Stimulated activated naive CD8-positive, alpha-beta T cell treated with anti-CD3 and anti-CD28 coated beads, Interleukin-15, amount 100 ng/mL, for 72 hours (primary cell): ENCODE results near the gene STPG2.
"Not testable (repeated sequence)": the region's sequence is repeated elsewhere in the genome, so short reads cannot be mapped to it uniquely, and the experiment has no call there.

Experiments used
- ATAC-seq: fragments of 150-1000 bp; cut with Tn5 transposase; 2 replicates; pipeline ENCODE4 v1.10.0; 2021; ENCODE audit warnings: mild to moderate bottlenecking, moderate library complexity
- DNase-seq, 2 donors: peaks; one replicate each; pipeline ENCODE4 v3.0.0; 2021 to 2022
- H3K27ac Mint-ChIP-seq, 2 donors: one replicate each; pipeline ENCODE4 v1.8.0; 2022; ENCODE audit warnings: mild to moderate bottlenecking in 2 of 2, mixed read lengths in 2 of 2, moderate library complexity in 2 of 2
- H3K27me3 Mint-ChIP-seq: one replicate; pipeline ENCODE4 v1.8.0; 2022; ENCODE audit warnings: mixed read lengths
- H3K4me1 Mint-ChIP-seq: one replicate; pipeline ENCODE4 v1.8.0; 2022; ENCODE audit warnings: mild to moderate bottlenecking, mixed read lengths
- H3K4me3 Mint-ChIP-seq, 2 donors: one replicate each; pipeline ENCODE4 v1.8.0; 2022; ENCODE audit warnings: mild to moderate bottlenecking in 2 of 2, mixed read lengths in 2 of 2, moderate library complexity in 1 of 2
- H3K9me3 Mint-ChIP-seq, 2 donors: one replicate each; pipeline ENCODE4 v1.8.0; 2022; ENCODE audit warnings: mixed read lengths in 2 of 2

Gene STPG2

DNA sequence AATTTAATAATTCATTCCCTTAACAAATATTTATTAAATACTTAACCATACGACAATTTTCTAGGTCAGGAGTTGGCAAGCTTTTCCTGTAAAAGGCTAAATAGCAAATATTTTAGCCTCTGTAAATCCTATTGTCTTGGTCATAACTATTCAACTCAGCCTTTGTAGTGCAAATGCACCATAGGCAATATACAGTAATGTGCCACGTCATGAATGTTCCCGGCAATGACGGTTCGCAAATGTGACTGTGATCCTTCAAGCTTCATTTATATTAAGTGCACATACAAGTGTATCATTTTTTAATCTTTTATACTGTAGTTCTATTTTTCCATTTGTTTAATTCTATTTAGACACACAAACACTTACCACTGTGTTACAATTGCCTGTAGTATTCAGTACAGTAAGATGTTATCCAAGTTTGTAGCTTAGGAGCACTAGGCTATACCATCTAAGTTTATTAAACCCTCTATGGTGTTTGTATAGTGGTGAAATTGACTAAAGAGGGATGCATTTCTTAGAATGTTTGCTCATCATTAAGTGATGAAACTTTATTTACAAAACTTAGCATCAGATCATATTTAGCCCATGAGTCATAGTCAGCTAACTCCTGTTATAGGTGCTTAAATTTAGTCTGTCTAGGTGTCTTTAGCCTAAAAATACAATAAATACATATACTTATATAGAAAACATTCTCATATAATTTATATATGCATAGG is 553.6 kb downstream of the STPG2 start:
- ATAC-seq (no peak), DNase-seq (no peak)
- H3K4me1 Mint-ChIP-seq: no peaks in the 10 kb centered on the region
- peaks cover 13 to 20% of the 10 kb centered on the region in 2 donors for H3K9me3 Mint-ChIP-seq
- no peaks in the 10 kb centered on the region for H3K27me3 Mint-ChIP-seq
- H3K4me3 Mint-ChIP-seq: no peak overlapping the region
- no peak overlapping the region for H3K27ac Mint-ChIP-seq

DNA sequence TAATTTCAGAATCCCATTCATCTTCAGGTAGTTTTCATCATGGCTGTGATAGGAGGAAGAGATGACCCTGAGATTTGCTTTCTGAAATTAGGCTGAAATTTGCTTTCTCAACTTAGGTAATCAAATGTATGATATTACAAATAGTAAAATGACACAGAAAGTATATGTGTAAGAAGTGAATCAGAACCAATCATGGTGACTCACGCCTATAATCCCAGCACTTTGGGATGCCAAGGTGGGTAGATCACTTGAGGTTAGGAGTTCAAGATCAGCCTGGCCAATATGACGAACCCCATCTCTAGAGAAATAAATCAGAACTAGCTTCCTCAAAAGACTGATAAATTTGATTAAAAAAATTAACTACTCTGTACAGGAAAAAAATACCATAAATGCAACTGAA is 555.4 kb downstream of the STPG2 start:
- Mint-ChIP-seq H3K27me3 (no peaks in the 10 kb centered on the region), H3K4me3 (no peak overlapping the region), H3K9me3 (peaks cover 0 to 10% of the 10 kb centered on the region in 2 donors), H3K4me1 (no peaks in the 10 kb centered on the region), H3K27ac (no peak overlapping the region)
- DNase-seq: no peak
- no peak for ATAC-seq

DNA sequence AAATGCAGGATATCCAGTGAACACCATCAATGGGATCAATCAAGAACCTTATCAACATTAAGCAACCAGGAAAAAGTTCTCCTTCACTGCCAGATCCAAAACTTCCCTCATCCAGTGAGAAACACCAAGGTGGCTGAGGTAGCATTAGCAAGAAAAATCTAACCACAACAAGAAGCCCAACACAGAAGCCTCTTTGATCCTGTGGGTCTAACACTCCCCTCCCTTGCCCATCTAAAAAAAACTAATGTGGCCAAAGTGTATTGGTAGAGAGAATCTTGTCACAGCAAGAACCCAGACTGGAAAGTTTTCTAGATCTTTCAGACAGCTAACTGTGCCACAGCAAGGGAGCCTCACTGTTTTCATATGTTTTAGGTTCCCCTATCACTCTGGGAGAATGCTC is 558.0 kb downstream of the STPG2 start:
- no peak for DNase-seq
- H3K4me3 Mint-ChIP-seq: no peak overlapping the region
- no peaks in the 10 kb centered on the region for H3K4me1 Mint-ChIP-seq
- H3K27me3 Mint-ChIP-seq: no peaks in the 10 kb centered on the region
- no peak overlapping the region for H3K27ac Mint-ChIP-seq
- peaks cover 0 to 7% of the 10 kb centered on the region in 2 donors for H3K9me3 Mint-ChIP-seq
- no peak for ATAC-seq

DNA sequence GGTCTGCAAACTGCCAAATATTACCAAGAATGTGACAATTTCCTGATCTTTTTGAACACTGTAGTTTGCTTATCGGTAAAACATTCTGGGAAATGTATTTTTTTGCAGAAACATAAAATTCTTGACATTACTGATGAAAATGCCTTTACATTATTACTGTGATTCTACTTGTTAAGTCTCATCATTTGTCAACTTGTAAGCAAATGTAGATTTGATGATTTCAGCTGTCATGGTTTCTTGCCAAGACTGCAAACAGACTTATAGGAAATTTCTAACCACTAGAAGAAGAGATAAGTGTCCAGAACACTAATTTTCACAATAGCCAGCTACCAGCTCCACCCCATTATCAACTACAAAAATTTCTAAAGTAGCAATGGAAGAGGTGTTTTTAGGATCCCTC is 560.4 kb downstream of the STPG2 start:
- no peak for ATAC-seq
- no peaks in the 10 kb centered on the region for H3K27me3 Mint-ChIP-seq
- no peak overlapping the region for H3K27ac Mint-ChIP-seq
- no peak for DNase-seq
- peaks cover 0 to 7% of the 10 kb centered on the region in 2 donors for H3K9me3 Mint-ChIP-seq
- H3K4me1 Mint-ChIP-seq: no peaks in the 10 kb centered on the region
- no peak overlapping the region for H3K4me3 Mint-ChIP-seq

DNA sequence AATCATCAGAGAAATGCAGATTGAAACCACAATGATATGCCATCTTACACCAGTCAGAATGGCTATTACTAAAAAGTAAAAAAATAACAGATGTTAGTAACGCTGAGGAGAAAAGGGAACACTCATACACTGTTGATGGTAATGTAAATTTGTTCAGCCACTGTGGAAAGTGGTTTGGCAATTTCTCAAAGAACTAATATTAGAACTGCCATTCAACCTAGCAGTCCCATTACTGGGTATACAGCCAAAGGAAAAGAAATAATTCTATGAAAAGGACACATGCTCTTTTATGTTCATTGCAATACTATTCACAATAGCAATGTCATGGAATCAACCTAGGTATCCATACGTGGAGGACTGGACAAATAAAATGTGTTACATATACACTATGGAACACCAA is 566.3 kb downstream of the STPG2 start:
- ATAC-seq (no peak), DNase-seq (no peak)
- Mint-ChIP-seq H3K4me1 (no peaks in the 10 kb centered on the region), H3K27ac (no peak overlapping the region), H3K9me3 (peaks cover 0 to 8% of the 10 kb centered on the region in 2 donors), H3K27me3 (no peaks in the 10 kb centered on the region), H3K4me3 (no peak overlapping the region)

DNA sequence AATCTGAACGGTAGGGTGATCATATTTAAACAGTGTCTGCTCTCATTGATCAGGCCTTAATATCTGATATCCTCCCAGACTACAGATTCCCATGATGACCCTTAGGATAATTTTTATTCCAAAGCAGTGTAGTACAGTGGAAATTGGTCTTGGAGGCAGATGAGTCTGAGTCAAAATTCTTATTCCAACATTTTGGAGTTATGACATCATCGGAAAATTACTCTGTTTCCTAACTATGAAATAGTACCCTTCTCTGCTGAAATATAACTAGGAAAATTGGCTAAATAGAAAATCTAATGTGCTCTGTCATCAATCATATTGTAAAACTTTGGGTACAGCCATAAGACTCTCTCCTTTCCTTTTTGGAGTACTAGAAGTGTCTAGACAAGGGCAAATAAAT is 583.3 kb downstream of the STPG2 start:
- Mint-ChIP-seq H3K27me3 (no peaks in the 10 kb centered on the region), H3K27ac (no peak overlapping the region), H3K9me3 (peaks cover 26 to 29% of the 10 kb centered on the region in 2 donors), H3K4me3 (no peak overlapping the region), H3K4me1 (no peaks in the 10 kb centered on the region)
- ATAC-seq (no peak), DNase-seq (no peak)

DNA sequence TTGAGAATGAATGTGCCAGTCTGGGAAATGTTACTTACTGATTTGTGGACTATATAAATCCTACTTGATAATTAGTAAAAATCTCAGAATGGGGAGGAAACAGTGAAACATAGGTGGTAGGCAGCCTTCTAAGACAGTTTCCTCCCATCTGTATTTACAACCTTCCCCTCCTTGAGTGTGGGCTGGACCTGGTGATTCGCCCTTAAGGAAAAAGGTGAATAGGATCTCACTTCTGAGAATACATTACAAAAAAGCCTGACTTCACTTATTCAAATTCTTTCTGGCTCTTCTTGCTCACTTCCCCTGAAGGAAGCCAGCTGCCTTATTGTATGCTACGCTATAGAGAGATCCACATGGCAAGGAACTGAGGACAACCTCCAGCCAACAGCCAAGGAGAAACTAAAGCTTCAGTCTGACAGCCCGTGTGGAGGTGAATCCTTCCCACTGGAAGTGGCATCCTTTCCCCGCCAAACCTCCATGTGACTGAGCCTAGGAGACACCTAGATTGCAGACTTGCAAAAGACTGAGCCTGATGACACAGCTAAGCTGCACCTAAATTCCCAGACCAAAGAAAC is 585.0 kb downstream of the STPG2 start:
- ATAC-seq: no peak
- Mint-ChIP-seq H3K27me3 (no peaks in the 10 kb centered on the region), H3K4me3 (no peak overlapping the region)

DNA sequence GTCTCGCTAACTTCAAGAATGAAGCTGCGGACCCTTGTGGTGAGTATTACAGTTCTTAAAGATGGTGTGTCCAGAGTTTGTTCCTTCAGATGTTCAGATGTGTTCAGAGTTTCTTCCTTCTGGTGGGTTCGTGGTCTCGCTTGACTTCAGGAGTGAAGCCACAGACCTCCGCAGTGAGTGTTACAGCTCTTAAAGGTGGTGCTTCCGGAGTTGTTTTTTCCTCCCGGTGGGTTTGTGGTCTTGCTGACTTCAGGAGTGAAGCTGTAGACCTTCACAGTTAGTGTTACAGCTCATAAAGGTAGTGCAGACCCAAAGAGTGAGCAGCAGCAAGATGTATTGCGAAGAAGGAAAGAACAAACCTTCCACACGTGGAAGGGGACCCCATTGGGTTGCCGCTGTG is 592.6 kb downstream of the STPG2 start:
- not testable (repeated sequence) for H3K9me3 Mint-ChIP-seq, DNase-seq, H3K27me3 Mint-ChIP-seq, H3K27ac Mint-ChIP-seq, H3K4me3 Mint-ChIP-seq, ATAC-seq, H3K4me1 Mint-ChIP-seq

More for the DNA sequence above, 585.0 kb downstream of the STPG2 start:
- DNase-seq: no peak
- Mint-ChIP-seq H3K4me1 (no peaks in the 10 kb centered on the region), H3K27ac (no peak overlapping the region), H3K9me3 (peaks cover 17 to 20% of the 10 kb centered on the region in 2 donors)

DNA sequence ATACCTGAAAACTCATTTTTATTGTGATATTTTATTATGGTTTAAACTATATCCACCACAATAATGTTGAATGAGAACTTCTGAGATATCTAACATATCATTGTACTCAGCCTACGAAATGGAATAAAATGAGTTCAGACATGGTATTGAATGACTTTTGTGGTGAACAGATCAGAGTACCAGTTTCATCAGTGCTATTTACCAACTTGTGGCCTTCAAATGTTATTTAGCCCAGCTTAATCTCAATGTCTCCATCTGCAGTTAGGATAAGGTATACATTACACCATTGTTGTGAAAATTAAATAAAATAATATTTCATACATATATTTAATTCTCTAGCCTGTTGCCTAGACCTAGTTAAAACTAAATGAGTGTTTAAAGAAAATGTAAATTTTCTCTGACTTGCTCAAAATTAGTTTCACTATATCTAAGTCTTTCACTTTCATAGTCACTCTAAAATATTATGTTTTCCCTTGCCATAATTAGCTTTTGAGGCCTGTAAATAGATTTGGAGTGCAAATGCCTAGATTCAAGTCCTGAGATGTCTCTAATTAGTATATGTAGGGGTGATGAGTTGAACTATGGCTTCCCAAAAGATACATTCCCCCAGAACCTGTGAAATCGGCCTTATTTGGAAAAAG is 594.2 kb downstream of the STPG2 start:
- Mint-ChIP-seq H3K27me3 (no peaks in the 10 kb centered on the region), H3K4me1 (no peaks in the 10 kb centered on the region), H3K9me3 (peaks cover 5 to 9% of the 10 kb centered on the region in 2 donors), H3K4me3 (no peak overlapping the region), H3K27ac (no peak overlapping the region)
- DNase-seq: no peak
- no peak for ATAC-seq

DNA sequence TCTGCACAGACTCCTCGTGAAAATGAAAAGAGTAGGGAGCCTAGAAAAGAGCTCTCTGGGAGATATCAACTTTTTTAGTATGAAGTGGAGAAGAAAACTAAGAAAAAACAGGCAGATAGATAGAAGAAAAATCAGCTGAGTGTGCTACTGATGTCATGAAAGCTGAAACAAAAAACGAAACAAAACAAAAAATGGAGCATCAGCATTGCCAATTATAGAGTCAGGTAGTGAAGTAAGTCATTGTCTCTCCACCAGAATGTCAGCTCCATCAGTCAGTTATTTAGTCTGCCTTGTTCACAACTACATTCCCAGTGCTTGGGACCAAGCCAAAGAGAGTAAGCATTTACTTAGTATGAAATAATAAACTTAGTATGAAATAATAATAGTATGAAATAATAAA is 595.1 kb downstream of the STPG2 start:
- Mint-ChIP-seq H3K27me3 (no peaks in the 10 kb centered on the region), H3K9me3 (peaks cover 5 to 9% of the 10 kb centered on the region in 2 donors), H3K4me3 (no peak overlapping the region), H3K4me1 (no peaks in the 10 kb centered on the region), H3K27ac (no peak overlapping the region)
- ATAC-seq (no peak), DNase-seq (no peak)

DNA sequence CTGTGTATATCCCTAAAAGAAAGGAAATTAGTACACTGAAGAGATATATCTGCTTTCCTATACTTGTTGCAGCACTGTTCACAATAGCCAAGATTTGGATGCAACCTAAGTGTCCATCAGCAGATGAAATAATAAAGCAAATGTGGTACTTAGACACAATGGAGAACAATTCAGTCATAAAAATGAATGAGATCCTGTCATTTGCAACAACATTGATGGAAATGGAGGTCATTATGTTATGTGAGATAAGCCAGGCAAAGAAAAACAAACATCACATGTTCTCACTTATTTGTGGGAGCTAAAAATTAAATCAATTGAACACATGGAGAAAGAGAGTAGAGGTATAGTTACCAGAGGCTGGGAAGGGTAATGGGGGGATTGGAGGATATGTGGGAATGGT is 611.9 kb downstream of the STPG2 start:
- Mint-ChIP-seq H3K27ac (no peak overlapping the region), H3K4me3 (no peak overlapping the region), H3K4me1 (no peaks in the 10 kb centered on the region), H3K27me3 (no peaks in the 10 kb centered on the region), H3K9me3 (peaks cover 12 to 14% of the 10 kb centered on the region in 2 donors)
- ATAC-seq: no peak
- DNase-seq: no peak

DNA sequence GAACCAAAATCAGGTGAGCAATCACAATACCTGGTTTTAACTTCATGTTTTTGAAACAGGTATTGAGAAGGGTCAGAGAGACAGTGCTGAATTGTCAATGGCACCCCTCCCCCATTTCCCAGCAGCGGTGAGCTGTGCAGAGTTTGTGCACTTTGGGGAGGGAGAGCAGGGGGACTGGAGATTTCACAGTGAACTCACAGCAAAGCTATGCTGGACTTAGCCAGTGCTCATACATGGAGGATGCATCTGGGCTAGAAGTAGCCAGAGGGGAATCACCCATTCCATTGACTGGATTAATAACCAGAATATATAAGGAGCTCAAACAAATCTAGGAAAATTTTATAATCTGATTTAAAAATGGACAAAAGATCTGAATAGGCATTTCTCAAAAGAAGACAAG is 612.6 kb downstream of the STPG2 start:
- Mint-ChIP-seq H3K27me3 (no peaks in the 10 kb centered on the region), H3K27ac (no peak overlapping the region), H3K9me3 (peaks cover 12 to 14% of the 10 kb centered on the region in 2 donors), H3K4me3 (no peak overlapping the region), H3K4me1 (no peaks in the 10 kb centered on the region)
- no peak for ATAC-seq
- DNase-seq: no peak

DNA sequence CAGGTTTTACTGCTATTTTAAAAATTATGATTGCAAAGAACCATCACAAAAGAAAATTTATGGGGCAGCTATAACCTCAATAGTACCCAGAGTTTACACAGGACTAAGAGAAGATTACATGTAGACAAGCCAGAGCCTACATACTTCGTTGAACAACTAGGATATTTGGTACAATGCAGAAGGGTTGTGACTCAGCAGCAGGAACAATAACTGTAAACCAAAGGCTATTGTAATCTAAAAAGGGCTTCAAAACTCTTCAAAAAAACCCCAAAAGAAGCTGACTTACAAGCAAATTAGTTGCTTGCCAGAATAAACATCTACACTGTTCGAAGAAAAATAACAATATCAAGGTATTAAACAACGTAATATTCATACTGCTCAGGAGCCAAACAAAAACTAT is 618.0 kb downstream of the STPG2 start:
- no peak for DNase-seq
- no peak for ATAC-seq
- H3K4me1 Mint-ChIP-seq: no peaks in the 10 kb centered on the region
- peaks cover 10 to 12% of the 10 kb centered on the region in 2 donors for H3K9me3 Mint-ChIP-seq
- no peaks in the 10 kb centered on the region for H3K27me3 Mint-ChIP-seq
- no peak overlapping the region for H3K27ac Mint-ChIP-seq
- no peak overlapping the region for H3K4me3 Mint-ChIP-seq

DNA sequence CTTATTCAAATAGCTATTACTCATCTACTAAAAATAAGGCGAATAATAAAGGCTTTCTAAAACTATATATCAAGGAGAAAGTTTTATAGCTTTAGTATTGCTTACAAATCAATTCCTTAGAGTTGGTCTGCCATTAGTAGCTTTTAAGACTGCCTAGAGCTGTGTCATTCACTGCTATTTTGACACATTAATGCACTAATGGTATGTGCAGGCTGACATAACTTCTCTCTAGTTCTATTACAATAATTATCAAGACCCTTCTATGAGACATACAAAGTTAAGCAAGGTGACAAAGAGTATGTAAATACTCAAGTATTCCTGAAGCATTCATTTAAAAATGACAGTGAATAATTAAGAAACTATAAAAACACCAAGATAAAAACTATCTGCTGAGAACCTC is 625.3 kb downstream of the STPG2 start:
- DNase-seq: no peak
- Mint-ChIP-seq H3K27me3 (no peaks in the 10 kb centered on the region), H3K27ac (no peak overlapping the region)

DNA sequence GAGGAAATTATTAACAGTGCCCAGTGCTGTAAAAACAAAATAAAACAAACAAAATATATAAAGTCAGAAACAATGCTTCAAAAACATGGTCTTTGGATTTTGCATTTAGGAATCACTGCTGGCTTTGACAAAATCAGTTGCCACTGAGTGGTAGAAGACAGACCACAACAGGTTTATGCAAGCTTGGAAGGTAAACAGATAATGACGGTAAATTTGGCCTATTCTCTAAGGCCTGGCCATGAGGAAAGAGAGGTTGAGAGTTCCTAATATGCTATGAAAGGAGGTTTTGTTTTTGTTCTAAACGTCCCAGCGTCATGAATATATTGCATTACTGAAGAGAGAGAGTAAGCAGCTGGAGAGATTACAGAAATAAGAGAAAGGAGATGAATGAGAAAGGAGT is 629.4 kb downstream of the STPG2 start:
- no peak for ATAC-seq
- Mint-ChIP-seq H3K4me1 (no peaks in the 10 kb centered on the region), H3K4me3 (no peak overlapping the region), H3K27ac (no peak overlapping the region), H3K27me3 (no peaks in the 10 kb centered on the region), H3K9me3 (peaks cover 3 to 13% of the 10 kb centered on the region in 2 donors)
- no peak for DNase-seq

More for the DNA sequence above, 625.3 kb downstream of the STPG2 start:
- H3K4me3 Mint-ChIP-seq: no peak overlapping the region
- ATAC-seq: no peak
- H3K9me3 Mint-ChIP-seq: peaks cover 5% of the 10 kb centered on the region in 2 donors
- H3K4me1 Mint-ChIP-seq: no peaks in the 10 kb centered on the region
